ENCODE results near the gene PRELID1.

DNA sequence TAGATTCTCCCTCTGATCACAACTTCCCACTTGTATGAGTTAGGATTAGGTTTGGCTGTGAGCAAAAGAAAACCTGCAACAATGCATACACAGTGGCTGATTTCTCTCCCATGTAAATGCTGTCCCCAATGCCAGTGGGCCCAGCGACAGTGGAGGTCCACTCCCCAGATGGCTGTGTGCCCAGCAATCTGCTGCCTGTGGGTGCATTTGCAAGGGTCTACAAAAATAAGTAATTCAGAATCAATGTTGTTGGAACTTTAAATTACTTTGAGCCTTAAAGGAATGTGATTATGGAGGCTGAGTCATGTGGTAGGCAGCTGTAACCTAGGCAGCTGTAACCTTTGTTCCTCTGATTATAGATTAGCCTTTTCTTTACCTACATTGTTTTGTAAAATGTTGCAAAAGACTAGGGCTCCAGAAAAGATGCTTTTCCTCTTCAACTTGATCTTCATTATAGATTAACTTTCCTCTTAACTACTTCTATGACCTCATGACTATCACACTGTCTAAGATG, 22.3 kb downstream of the PRELID1 start:
- TF ChIP-seq BHLHE40 (IDR thresholded peaks at IDR 0.05; ENCODE audit: borderline replicate concordance) (no peak), LEF1 (IDR thresholded peaks at IDR 0.05; ENCODE audit: borderline replicate concordance) (no peak), SUZ12 (IDR thresholded peaks at IDR 0.05) (no peak), SP1 (IDR thresholded peaks at IDR 0.05) (no peak), FOXK2 (IDR thresholded peaks at IDR 0.05) (no peak), L3MBTL2 (conservative IDR thresholded peaks at IDR 0.05) (no peak), ELF4 (IDR thresholded peaks at IDR 0.05) (no peak), CTBP1 (IDR thresholded peaks at IDR 0.05; ENCODE audit: borderline replicate concordance) (no peak), FOXM1 (IDR thresholded peaks at IDR 0.05; ENCODE audit: borderline replicate concordance) (no peak)
